Panc1 (cell line): ENCODE results near the gene ZNF644.

Experiments
- POLR2AphosphoS5 ChIP-seq: IDR thresholded peaks from 2 replicates; pipeline ENCODE4 v1.6.1; 2012; ENCODE audit warnings: mild to moderate bottlenecking, low read depth, low read length, moderate library complexity
- TF ChIP-seq, protein P1 (sequence below): fragments of 450-650 bp; IDR thresholded peaks from 2 replicates; pipeline ENCODE4 v1.5.1; 2017; ENCODE audit warnings: mild to moderate bottlenecking

DNA sequence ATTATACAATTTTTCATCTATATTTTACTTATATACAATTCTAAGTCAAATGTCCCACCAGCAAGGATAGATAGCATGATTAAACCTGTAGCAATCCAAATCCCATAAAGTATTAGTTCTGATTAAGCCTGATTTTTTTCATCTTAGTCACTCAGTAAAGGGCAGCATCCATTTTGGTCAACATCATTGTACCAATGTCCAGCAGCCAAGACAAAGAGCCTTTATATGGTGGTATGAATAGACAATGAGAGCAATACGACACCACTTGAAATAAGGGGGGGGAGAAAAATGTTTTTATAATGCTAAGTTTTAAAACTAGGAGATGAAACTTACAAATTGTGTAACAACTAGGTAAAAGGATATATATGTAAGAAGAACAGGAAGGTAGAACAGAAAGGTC, 7.4 kb downstream of the ZNF644 start:
- TF ChIP-seq, protein P1, sequence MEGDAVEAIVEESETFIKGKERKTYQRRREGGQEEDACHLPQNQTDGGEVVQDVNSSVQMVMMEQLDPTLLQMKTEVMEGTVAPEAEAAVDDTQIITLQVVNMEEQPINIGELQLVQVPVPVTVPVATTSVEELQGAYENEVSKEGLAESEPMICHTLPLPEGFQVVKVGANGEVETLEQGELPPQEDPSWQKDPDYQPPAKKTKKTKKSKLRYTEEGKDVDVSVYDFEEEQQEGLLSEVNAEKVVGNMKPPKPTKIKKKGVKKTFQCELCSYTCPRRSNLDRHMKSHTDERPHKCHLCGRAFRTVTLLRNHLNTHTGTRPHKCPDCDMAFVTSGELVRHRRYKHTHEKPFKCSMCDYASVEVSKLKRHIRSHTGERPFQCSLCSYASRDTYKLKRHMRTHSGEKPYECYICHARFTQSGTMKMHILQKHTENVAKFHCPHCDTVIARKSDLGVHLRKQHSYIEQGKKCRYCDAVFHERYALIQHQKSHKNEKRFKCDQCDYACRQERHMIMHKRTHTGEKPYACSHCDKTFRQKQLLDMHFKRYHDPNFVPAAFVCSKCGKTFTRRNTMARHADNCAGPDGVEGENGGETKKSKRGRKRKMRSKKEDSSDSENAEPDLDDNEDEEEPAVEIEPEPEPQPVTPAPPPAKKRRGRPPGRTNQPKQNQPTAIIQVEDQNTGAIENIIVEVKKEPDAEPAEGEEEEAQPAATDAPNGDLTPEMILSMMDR = no peak
- TF ChIP-seq POLR2AphosphoS5 = no peak
